Lung microvascular endothelial cell (primary cell): Measurements from ENCODE around the gene SLC7A1. TPM values are rescaled to one million over a fixed set of nuclear protein-coding genes. Genes with fewer than 3 reads are reported as not detected.

ENCODE experiments used
- DNase-seq, 2 donors: peaks; one replicate each; pipeline versions ENCODE4 v3.0.0 to v3.0.0-alpha.2; 2010; ENCODE audit warnings: low read depth in 2 of 2
- total RNA-seq: library from RNA; depleted of rRNA; stranded (reverse); fragments of >200 nt; gene quantifications from 2 replicates; pipeline ENCODE4 v1.2.1, GENCODE V29; 2014

Gene SLC7A1
- total RNA-seq, 1 donor from 2014 or later = 27.8 TPM

DNA sequence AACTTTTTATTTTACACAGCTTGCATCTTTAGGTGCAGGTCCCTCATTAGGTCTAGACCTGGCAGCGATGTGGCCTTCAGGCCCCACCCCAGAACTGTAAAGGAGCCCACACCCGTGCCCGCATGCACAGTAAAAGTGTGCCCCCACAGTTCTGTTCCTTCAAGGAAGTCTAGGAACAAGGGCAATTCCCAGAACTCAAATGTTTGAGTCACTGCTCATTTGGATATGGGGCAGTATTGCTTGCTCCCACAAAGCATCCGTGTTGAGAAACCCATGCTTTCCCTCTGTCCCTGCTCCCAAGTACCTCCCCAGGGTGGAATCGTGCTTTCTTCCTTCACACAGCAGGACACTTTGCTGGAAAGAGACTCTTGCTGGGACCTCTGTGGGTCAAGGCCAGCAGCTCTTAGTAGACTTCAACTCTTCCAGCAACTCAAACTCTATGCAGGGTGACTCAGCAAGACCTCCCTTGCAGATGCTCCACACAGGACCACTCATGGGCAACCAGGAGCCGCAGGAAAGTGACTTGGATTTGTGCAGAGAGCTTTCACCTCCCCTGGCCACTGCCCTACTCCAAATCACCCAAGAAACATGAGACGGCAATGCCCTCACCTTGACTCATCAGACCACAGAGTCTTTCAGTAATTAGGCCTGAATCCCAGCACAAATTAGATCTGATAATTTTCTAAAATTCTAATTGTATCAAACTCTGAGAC, 12.3 kb downstream of the SLC7A1 start:
- DNase-seq = peak in 1 of 2 donors; percentile 34

DNA sequence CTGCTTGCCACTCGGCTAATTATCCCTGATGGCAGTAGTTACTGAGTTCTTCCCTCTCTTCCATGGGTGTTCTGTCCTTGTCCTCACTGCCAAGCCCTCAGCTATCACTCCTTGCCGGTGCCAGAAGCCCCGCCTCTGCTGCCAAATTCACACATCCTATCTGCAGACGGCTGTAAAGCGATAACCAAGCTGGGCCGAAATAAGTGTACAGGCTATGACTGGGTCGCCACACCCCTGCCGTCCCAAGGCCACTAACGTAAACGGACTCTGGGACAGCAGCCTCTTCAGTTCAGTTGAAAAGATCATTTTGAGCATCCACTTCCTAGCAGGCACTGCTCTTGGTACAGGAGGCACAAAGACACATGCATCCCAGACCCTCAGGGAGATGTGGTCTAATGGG, 13.3 kb downstream of the SLC7A1 start:
- DNase-seq = no peak

DNA sequence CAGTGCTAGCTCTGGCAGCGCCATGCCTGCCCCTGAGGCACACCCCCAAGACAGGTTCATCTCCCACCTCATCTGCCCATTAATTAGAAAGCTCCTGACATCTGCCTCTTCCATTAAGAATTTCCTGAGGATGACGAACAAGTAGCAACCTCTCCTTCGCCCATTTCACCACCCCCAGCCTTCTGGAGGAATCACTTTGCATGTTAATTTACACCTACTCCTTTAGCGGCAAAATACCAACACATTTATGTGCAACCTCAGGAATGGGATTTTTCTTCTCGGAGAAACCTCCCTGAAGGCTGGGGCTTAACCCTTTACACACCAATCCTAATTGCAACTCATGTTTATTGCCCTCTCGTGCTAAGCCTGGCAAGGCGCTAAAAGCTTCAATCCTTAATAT, 13.8 kb downstream of the SLC7A1 start:
- DNase-seq = no peak

DNA sequence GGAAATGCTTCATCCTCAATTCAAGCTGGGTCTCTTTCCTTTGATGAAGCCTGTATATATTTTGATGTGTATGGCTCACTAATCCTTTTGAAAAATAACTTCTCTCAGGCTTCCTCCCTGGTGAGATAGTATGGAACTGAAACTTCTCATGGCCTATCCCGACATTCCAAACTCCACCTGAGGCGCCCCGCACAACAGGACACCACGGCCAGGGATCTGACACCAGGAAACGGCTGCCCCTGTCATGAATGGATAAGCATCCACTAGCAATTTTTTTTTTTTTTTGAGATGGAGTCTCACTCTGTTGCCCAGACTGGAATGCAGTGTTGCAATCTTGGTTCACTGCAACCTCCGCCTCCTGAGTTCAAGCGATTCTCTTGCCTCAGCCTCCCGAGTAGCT, 16.4 kb downstream of the SLC7A1 start:
- peak in 1 of 2 donors; percentile 90 for DNase-seq

DNA sequence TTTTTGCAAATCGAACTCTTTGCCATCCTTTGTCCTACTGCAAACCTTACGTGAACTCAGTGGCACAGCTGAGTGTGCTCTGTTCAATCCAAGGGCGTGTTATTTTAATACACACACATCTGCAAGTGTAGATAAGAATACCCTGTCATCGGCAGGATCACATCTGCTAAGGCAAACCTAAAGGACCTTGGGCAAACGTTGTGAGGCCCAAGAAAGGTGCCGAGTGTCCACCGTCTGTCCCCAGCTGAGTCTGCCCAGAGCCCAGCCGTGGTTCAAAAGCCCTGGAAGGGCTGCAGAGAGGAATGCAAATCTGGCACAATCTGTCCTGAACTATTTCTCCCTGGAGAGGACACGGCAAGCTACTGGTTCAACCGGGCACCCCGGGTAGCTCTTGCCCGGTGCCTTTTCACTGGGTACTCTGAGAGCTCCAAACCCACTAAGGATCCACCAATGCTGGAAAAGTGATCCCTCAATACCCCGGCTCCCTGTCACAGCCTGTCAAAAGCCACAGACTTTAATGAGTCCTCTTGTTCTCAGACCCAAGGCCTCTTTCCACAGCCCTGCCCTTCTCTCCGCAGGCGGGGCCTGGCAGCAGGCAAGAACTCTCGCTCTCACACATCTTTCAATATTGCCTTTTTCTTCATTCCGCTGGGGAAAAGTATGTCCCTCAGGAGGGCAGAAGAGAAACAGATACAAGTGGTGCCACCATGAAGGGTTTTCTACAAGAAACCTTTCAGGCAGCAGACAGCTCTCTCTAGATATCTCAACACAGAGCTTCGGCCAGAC, 17.0 kb downstream of the SLC7A1 start:
- no peak for DNase-seq

DNA sequence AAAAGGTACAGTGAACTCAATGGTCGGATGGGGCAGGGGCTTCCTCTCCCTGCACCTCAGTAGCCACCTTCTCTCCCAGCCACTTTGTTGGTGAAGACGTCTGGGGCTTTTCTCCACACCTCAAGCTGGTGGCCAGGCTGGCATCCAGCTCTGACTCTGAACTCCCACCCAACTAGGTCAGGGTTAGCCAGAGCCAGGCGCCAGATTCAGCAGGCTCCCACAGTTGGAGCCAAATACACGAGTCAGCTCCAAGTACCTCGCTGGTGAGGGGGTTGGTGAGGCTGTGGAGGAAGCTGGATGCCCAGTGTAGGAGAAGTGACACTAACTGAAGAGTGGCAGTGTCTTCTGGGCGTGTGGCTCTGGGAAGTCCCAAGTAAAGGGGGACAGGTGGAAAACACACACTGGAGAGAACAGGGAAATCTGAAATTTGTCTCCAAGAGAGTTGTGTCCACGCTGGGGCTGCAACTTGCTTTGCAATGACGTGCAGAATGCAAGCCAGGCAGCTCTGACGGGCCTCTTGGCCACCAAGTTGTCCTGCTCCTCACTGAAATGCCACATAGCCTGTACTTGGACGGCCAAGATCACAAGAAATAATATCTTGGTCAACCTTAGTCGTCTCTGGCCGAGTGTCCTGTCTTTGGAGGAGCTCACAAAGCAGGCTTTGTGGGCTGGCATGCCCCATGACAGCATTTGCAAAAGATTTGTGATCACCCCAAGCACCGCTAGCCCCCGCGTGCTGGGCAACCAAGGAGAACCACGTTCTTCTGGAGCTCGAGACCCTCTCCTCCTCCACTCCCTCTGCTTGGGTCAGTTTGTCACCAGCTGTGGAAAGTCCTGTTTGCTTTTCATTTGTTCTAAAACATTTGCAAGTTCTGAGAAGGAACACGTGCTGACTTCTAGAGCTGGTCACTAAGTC, 18.1 kb downstream of the SLC7A1 start:
- no peak for DNase-seq

DNA sequence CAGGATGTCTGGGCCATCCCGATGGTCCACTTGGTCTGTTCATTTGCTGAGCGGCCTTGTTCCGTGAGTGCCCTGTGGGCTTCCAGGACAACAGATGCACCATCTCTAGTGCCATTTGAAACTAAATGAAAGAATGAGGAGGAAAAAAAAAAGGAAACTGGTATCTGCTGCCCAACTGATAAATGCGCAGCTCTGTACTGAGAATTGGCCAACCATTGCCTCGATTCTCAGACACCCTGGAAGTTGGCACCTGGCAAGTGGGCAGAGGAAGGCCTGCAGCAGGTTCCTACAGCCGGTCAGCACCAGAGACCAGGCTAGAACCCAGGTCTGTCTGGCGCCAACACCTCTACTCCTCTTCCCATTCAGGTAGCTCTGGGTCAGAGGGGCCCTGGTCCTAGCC, 18.9 kb downstream of the SLC7A1 start:
- no peak for DNase-seq

DNA sequence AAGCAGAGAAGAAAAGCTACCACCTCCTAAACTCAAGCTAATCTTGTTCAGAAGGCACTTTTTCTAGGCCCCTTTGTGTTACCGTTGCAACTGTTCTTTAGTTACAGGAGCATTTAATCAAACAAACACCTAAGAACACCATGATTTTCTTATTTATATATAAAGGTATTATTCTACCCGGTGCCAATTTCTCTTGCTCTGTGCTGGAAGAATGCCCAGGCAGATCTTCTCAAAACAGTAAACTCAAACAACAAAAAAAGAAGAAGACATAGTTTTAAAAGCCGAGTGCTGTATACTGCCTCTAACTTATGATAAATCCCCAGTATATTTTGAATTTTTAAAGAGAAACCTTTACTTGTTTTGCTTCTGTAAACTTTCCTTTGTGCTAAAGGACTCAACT, 20.4 kb downstream of the SLC7A1 start:
- DNase-seq = no peak

DNA sequence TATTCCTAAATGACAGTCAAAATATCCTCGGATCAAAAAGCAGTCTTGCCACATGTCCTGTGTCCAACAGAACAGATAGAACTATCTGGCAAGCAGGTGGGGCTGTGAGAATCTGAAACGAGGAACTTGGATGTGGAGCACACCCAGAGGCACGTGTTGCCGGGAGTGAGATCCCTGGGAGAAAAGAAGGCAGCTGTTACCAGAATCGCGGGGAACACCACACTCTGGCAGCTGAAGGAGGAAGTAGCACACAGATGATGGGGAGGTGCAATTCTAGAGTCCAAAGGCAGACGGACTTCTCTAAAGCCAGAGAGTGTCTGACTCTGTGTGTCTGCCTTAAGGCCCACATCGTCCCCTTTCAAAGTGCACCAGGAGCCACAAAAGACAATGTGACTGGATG, 22.3 kb downstream of the SLC7A1 start:
- DNase-seq = peak; percentile 51 to 56

DNA sequence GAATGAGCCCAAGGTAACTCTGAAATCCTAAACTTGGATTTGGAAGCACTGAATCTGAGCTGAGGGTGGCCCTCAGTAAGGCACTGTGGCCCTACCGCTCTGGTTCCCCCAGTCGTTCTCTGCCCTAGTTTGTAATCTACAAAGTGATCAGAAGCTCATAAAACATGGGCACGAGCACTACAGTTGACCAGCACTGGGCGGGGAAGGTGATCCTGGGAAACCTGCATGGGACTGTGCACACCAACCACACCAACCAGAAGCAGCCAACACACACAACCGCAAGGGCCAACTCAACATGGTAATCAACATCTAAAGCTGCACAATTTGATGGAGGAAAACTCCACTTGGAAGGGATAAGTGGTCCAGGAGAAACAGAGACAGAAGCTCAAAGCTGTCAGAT, 22.9 kb downstream of the SLC7A1 start:
- no peak for DNase-seq

DNA sequence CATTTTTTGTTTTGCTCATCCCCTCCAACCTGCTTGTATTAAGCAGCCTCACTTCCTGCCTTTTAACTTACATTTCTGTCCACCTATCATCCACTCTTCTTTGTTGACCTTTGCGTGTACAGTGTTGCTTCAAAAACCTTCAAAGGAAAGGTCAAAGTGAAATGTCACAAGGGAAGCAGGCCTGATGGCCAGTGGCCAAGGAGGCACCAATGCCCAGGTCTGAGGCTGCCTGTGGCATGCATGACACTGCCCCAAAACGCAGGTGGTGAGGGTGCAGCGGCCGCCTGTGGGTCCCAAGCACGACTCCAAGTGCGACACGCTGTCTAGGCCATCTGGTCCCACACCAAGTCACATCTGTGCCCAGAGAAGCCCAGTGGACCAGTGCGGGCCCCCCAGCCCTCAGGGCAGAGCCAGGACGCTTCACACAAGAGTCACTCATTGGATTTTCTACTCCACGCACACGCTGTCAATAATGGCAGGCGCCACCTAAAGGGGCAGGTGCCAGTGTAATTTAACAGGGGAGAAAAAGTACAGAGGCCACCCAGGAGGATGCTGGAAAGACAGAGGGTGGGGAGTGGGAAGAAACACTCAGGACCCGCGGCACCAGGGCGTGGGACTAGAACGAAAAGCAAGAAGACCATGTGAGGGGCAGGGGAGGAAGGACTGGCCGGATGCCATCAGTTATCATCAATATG, 23.5 kb downstream of the SLC7A1 start:
- DNase-seq = no peak

DNA sequence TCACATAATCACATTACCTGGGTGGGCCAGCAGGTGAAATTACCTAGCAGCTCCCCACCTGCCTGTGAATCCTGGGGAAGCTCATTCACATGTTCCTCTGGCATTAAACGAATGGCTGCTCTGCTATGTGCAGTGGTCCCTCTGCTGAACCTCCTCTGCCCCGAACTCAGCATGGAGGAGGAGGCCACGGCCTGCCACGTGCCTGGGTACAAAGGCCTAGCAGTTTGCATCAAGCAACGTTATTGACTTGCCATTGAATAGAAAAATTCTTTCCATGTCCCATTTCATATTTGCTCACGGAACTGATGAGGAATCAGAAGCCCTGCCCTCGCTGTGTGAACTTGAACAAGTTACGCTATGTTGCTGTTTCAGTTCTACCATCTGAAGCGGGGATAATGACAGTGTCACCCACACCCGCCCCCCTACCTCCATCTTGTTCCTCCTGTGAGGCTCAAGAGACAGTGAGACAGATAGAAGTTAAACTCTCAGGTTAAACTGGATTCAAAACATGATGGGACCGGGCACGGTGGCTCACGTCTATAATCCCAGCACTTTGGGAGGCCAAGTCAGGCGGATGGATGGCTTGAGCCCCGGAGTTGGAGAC, 25.3 kb downstream of the SLC7A1 start:
- no peak for DNase-seq

DNA sequence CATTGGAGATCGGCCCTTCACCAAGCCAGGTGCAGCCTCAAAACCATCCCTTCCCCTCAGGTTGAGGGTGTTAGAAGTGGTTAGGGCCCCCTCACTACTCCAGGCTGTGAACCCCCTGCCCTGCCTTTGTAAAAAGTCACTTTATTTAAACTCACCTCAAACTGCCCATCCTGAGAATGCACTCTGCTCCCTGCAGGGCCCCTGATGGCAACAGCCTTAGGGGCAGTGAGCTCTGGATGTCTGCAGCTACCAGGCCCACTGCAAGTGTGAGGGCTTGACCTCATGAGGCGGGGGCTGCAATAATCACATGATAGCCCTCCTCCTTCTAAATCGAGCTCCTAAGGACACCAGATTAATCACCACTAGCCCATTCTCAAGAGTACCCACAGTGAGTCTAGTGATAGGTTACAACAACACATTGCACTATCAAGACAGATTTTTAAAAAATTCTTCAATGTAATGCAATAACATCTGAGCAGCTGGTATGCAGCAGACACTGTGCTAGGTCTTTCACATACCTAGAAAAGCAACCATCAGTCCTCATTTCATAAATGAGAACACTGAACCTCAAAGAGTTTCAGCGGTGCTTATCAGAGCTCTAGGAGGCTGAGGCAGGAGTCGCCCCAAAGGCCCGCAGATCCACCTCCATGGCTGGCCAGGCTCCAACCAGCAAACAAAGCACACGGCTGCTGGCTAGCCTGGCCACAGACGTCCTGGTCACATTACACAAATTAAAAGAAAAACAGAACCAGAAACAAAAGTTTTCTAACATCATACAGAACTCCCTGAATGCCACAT, 26.0 kb downstream of the SLC7A1 start:
- peak in 1 of 2 donors; percentile 70 for DNase-seq

DNA sequence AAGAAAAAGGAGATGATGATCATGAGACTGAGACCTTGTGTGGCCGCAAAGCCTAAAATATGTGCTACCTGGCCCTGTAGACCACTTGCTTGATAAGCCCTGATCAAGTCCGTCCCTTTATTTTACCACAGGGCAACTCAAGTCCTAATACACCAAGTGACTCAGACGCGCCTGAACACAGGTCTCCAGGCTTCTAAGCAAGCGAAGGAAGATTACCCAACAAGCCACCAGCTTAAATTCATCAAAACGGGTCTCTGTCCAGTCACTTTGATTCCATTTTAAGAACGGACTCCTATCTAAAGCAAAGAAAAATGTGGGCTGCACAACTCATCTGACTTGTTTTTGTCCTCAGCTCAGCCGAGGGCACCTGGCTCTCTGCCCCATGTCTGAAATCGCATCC, 26.8 kb downstream of the SLC7A1 start:
- no peak for DNase-seq

DNA sequence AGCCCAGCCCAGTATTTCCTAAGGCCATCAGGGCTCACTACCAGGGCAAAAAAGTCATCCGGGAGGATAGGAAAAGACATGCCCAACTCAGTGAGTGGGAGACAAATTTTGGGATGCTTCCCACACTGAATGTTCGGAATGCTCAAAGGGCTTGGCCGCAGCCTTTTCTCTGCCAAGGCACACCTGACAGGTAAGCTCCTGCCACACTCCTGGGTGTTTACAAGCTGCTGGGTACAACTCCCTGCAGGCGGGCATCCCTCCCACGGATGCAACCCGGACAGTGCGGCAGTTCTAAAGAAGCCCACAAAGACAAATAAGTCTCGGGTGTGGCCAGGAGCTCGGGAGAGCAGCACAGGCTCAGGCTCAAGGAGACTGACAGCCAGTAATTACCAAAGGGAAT, 28.1 kb downstream of the SLC7A1 start:
- no peak for DNase-seq

DNA sequence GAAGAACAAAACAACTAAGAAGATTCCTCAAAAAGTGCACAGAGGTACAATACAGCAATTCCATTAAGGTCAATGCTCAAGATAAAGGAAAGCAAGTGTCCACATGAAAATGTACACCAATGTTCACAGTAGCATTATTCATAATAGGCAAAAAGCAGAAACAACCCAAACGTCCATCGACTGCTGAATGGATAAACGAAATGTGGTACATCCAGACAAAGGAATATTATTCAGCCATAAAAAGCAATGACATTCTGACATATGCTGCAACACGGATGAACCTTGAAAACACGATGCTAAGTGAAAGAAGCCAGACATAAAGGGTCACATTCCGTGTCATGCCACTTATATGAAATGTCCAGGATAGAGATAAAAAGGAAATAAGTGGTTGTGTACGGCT, 29.3 kb downstream of the SLC7A1 start:
- no peak for DNase-seq

DNA sequence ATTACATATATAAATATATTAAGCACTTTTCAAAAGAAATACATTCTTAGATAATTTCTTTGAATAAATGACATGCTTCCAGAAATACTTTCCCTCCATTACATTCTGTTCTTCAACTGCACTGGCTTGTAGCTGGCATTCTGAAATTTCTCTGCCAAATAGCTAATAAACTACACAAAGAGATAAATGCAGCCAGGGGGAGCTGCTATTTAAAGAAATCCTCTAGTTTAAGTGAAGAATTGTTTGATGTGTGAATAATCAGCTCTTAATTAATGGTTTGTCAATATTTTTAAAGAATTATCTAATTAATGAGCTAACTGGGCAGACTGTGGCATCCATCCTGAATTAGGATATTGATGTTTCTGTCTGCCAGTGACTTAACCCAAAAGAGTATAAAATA, 30.7 kb downstream of the SLC7A1 start:
- DNase-seq = peak in 1 of 2 donors; percentile 57

DNA sequence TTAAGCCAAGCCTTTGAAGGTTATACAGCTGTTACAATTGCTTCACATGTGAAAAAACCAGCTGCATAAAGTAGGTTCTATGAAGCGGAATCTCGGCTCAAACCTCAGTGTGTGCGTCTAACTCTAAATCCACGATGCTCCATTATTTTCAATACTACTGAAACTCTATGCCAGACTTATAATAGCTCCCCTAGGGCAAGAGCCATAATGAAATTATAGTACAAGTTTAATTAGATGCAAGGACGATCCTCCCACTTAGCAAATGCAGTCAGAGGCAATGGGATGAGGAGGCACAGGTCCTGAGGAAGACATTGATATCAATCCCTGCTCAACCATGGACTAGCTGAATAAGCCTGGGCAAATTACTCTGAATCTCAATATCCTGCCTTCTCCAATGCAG, 31.1 kb downstream of the SLC7A1 start:
- DNase-seq = no peak

DNA sequence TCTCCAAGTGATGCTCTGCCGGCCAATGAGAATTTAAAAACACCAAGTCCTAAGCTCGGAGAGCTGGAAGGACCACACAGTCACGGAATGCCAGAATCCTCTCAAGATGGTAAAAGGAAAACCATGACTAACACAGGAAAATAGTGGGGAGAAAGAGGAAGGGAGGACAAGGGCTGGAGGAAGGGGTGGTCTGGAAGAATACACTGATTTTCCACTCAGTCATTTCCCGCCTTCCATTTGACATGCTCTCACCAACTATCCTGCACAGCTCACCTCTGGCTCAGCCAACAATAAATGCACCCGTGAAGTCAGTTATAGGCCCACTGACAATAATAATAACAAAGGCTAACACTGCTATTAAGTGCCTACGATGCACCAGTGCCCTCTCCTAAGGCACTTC, 31.5 kb downstream of the SLC7A1 start:
- DNase-seq = peak; percentile 69 to 95

DNA sequence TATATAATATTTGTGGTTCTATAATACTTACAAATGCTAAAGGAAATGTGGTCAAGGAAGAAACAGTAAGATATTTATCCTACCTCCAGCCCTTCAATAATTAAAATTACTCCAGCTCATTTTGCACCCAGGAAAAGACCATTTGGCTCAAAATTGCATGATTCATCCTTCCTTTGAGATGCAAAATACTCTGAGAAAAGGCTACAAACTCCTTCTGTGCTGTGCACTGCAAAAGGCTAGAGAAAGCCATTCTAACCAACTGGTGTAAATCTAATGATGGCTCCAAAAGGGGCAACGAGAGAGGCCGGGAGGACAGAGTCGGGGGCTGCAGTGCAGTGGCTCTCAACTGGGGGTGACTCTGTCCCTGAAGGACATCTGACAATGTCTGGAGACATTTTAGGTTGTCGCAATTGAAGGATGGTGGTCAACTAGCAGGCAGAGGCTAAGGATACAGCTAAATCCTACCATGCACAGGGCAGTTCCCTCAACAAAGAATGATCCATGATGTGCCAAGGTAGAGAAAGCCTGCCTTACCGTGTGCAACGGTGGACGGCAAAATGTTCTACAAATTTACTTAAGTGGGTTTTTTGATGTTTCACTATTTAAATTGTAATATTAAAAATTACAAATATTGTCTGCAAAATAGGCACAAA, 32.6 kb downstream of the SLC7A1 start:
- DNase-seq = no peak
